Suppressor macrophage (primary cell): ENCODE data around the gene PIK3R1.

Source experiments
- DNase-seq, 4 experiments: peaks; one replicate each; pipeline ENCODE4 v3.0.0-alpha.2; 2020 to 2022
- total RNA-seq, 17 experiments: gene quantifications; one replicate each; lab custom pipeline; 2026; ENCODE audit warnings: mixed read lengths in 6 of 17, inconsistent platforms in 3 of 17; lab: John Stamatoyannopoulos, UW

The PIK3R1 gene
- total RNA-seq, result 15.3 to 168 (median 92.6) reads per million in 17 experiments

DNA sequence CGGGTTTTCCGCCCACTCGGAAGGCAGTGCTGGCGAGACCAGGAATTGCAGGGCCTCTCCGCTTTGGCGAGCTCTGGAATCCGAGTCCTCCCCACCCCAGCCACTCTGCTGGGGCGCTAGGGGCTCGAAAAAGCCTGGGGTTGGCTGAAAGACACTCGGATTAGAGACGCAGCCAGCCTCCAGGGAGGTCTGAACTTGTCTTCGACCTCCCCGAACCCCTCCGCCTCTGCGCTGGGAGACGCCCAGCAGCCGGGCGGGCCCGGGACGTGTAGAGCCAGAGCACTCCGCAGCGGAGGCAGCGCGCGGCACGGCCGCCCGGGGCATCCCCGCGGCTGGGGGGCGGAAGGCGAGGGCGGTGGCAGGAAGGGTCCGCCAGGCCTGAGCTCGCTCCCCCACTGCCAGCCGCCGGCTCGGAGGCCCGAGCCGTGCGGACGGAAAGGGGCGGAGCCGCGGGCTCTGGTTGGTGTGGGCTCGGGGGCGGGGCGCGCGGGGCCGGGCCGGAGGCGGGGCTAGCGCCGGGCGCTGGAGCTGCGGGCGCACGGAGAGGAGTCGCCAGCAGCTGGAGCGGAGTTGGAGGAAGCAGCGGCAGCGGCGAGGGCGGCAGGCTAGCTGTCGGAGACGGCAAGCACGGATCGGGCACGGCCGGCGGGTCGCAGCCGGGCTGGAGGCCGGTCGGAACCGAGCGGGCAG is at the start of gene PIK3R1:
Gene PIK3R1 (plus strand): TSS at position 549 of the 690 bp plus-strand sequence. CDS start 10,920 bp downstream, outside the sequence.
- peak; percentile 97 to 99 (median 98) for DNase-seq

DNA sequence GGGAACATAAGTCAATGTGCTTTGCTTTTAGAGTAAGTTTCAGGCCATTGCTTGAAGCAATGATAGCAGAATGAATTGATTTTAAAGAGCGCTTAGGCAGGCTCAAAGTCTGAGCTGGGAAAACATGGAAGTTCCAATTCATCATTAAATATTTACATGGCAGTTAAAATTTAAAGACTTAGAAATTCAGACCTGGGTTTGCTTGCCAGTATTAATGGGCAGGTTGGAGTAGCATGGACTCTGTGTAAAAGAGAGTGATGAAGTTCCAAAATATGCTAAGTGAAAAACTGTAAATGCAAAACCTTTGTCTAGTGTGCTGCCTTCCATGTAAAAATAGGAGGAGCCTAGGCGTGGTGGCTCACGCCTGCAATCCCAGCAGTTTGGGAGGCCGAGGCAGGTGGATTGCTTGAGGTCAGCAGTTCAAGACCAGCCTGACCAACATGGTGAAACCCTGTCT is 48.3 kb upstream of the PIK3R1 start:
- DNase-seq, result no peak

DNA sequence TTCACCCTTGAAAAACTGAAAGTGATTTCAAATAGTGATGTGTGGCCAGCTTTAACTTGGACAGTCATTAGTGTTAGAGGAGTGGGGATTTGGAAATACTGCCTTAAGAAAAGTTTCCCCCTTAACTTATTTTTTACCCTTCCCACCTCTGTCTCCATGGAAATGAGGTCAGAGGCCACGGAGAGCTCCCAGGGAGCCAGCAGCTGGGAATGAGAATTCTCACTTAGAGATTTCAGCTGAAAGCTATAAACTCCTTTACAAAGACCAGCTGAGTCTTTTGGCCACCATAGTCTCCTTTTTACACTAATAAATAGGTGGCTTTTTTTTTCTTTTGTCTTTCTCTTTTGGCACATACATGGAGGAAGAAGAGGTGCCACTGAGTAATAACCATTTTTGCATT is 45.7 kb upstream of the PIK3R1 start:
- no peak for DNase-seq

DNA sequence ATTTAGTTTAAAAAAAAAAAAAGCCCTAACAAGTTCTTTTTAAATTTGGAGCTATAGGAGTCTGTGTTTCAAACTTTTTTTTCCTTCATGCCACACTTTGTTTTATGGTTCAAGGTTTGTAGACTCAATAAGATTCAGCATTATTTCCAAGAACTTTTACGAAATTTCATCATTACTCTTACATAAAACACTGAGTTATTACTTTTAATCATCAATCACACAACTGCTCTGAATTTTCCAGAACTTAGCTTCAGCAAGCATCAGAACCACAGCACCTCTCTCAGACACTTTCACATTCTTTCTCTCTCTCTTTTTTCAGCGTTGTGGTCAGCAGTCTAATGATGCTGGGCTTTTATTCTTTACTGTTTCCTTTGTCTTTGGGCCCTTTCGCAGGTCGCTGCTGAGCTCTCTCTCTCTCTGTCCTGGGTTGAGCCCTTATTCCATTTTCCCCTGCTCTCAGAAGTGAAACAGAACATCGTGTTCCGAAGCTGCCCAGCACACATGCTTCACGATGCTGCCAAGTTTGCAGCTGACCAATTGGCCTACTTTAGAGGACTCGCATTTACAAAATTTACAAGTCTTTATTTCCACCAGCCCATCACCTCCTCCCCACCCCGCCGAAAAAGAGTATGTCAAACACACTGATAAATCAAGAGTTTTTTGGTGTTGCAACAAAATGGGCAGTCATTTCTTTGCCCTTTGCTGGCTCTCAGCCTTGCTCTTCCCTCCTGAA is 44.6 kb upstream of the PIK3R1 start:
- no peak for DNase-seq

DNA sequence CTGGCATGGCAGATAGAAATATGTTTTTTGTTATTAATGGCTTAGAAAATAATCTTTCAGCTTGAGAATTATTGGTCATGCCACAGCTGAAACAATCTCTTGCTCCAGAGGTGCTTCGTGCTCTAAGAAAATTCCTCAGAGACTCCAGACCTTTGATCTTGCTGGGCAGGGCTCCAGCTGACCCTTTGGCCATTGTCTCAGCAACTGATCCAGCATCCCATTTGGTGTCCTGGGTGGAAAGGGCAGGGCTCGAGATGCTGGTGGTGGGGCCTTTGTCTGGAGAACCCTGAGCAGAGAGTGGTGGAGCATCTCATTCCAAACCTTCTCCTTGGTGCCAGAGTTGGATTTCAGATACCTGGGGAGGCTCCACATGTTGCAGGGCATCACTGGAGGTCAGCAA is 43.2 kb upstream of the PIK3R1 start:
- DNase-seq, result no peak

DNA sequence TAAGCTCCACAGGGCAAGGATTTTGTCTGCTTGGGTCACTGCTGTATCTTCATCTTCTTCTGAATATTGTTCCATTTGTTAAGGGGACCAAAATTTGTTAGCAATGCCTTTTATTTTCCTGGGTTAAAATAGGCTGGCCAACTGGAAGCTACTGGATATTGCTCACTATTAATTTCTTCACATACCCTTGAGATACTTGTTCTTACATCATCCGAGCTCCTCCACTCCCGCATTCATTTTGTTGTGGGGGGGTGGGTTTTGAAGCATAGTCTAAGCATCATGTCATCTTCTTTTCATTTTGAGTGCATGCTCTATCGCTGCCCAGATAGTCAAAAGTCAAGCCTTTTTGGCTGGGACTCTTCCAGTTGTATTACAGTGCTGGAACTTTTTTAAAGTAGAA is 42.5 kb upstream of the PIK3R1 start:
- no peak for DNase-seq

DNA sequence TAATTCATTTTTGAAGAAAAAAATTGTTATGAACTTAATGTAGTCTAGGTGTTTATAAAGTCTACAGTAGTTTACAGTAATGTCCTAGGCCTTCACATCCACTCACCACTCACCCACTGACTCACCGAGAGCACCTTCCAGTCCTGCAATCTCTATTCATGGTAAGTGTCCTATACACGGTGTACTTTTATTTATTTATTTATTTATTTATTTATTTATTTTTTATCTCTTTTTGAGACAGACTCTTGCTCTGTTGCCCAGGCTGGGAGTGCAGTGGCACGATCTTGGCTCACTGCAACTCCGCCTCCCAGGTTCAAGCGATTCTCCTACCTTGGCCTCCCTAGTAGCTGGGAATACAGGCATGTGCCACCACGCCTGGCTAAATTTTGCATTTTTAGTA is 39.3 kb upstream of the PIK3R1 start:
- DNase-seq, result no peak

DNA sequence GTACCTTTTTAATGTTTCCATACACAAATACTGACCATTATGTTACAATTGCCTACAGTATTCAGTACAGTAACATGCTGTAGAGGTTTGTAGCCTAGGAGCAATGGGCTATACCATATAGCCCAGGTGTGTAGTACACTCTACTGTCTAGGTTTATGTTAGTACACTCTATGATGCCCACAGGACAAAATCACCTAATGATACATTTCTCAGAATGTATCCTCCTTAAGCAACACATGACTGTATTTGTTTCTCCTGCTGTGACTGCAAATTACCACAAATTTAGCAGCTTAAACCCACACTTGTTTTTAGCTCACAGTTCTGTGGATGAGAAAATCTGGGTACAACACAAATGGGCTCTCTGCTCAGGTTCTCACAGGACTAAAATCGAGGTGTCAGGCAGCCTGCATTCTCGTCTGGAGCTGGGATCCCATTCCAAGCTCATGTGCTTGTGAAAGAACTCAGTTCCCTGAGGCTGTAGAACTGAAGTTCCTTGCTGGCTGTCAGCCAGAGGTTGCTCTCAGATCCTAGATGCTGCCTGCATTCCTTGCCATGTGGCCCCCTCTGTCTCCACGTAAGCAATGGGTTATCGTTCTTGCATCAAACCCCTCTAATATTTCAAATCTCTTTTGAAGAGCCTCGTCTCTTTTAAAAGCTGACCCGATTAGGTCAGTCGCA is 38.6 kb upstream of the PIK3R1 start:
- no peak for DNase-seq

DNA sequence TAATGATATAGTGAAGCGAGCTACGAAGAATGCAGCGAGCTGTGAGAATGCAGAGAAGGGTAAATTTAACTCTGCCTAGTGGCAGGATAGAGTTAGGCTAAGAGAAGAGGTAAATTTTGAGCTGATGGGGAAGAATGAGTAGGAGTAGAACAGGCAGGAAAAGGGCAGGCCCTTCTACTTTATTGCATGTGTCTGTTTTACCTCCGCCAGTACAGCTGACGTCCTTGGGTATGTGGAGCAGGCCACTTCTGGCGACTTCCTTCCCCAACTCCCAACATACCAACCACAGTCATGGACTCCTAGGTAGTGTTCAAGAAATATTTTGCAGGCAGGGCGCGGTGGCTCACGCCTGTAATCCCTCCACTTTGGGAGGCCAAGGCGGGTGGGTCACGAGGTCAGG is 37.9 kb upstream of the PIK3R1 start:
- DNase-seq, result no peak

DNA sequence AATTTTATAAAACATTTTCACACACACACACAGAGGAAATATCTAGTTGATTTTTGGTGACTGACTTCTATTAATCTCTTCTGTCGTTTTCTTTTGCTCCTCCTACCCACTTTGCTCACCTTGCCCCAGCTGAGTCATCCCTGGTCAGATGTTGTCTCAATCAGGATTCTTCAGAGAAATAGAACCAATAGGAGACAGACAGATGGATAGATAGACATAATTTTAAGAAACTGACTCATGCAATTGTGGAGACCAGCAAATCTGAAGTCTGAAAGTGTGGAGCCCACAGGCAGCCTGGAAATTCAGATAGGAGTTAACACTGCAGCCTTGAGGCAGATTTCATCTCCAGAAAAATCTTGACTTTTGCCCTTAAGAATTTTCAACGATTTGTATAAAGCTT is 37.0 kb upstream of the PIK3R1 start:
- no peak for DNase-seq

DNA sequence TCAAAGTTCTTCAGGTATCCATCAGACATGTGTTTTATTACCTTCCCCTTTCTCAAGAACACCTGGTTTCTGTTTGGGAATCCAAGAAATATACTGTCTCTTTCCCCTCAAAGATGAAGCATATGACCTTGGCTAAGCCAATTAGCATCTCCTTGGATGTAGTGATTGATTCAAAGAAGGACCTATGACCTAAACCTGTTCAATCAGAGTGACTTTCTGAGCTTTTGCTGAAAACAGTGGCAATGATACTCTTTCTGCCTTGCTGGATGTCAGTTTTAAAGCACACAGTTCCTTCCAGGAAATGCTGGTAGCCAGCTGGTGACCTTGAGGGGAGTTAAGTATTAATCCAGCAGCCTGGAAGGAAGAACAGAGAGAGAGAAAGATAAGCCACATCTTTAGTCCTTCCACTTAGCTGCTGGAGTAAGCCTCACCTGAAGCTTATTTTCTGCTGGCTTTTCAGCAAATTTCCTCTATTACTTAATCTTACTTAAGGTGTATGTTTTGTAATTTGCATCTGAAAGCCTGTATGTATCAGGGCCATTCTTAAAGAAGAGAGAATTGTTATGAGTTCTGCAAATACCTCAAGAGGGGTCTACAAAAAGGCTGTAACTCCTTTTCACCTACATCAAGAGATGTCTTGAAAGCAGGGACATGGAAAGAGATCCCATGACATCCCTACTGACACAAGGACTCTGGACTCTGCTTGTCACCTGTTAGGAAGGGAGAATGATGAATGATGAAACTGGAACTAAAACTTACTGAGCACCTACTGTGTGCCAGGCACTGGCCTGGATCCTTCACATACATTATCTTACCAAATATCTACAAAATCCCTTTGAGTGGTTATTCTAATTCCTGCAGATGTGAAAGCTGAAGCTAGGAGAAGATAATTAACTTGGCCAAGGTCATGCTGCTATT is 35.2 kb upstream of the PIK3R1 start:
- DNase-seq, result no peak

DNA sequence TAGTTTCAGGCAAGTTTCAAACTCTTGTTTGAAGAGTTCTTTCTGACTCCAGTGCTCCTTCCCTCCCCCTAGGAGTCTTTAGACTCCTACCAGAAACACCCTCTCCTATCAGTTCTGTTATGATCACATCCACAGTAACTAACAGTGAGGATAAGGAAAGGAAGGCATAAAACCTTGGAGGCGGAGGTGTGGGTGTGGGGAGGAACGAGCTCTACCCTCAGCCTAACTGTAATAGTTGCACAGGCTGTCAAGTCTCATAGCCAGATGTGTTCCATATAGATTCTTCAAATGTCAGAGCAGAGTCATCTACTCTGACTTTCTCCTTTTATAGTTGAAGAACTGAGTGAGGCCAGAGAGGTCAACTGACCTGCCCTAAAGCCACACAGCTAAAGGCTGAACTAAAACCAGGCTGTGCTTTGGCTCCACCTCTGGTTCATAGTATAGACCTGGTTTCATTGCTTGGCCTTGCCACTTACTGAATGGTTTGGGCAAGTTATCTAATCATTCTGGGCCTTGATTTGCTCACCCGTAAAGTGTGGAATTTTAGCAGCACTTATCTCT is 34.4 kb upstream of the PIK3R1 start:
- DNase-seq, result peak in 3 of 4 experiments; percentile 13 to 17 (median 15)

DNA sequence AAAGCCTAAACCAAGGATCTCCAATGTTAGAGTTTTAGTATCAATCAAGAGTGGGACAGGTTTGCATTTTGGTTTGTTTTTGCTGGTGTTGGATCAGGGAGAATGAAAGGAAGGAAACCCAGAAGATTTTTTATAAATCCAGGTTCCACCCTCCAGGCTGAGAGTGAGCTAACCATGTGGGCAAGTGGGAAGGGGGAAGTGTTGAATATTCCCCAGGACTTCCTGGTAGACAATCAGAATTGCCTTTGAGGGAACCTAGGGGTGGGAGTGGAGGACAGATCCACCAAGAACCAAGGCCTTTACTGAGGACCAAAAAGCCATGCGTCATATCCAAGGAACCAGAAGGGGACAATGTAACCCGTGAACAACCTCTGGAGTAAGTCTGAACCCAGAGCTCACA is 33.5 kb upstream of the PIK3R1 start:
- peak; percentile 34 to 59 (median 55) for DNase-seq

DNA sequence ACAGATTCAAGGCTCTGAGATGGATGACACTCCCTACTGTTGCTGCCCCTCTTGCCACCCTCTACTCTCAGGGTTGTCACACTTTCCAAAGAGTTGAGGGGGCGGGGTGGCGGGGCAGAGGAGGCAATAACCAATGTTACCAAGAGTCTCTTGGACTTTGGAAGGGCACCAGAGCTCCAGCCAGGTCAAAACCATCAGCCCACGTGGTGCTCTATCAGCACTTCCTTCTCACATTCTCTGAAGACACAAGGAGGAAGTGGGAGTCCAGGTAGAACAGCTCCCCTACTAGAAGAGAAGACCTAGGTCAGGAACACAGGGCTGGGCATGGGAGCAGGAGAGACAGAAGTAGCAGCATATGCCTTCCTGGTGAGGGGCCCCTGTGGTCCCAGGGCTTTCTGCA is 33.0 kb upstream of the PIK3R1 start:
- DNase-seq, result no peak

DNA sequence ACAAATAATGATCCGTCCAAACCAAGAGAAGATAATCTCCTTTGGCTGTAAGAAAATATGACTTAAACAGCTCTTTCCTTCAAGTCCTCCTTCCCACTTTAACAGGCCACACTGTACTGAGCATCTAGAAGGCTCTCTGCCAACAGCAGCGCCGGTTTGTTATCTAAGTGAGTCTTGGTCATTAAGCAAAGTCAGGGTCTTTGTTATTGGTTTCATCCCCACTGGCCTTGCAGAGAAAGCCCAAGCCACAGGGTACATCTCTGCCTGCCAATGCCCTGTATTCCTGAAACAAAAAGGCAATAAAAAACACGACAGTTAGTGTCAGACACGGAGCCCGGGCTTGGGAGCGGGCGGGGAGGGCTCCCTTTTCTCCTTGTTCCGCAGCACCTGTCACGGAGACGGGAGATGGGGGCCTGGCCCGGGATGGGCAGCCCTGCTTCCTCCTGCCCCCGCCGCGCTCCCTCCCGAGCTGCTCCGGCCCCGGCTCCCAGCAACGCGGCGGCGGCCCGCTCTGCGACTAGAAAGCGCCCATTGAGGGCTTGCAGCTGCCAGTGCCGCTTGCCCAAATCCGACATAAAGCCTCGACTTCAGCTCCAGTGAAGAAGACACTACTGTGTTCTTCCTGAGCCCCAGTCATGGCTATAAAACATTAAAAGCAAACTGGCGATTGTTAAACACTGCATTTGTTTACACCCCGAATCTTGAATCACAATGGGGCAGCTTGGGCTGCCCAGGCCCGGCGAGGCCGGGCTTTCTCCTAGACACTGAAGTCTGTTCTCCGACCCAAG is 28.1 kb upstream of the PIK3R1 start:
- DNase-seq, result no peak

DNA sequence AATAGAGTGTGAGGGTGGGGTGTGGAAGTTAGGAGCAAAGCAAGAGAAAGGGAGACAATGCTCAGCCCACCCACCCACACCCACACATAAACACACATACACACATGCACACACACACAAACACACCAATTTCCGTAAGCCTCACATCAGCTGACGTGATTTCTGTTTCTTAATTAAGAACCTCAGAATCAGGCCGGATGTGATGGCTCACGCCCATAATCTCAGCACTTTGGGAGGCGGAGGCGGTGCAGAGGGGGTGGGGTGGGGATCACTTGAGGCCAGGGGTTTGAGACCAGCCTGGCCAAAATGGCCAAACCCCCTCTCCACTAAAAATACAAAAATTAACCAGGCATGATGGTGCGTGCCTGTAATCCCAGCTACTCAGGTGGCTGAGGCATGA is 26.4 kb upstream of the PIK3R1 start:
- no peak for DNase-seq

DNA sequence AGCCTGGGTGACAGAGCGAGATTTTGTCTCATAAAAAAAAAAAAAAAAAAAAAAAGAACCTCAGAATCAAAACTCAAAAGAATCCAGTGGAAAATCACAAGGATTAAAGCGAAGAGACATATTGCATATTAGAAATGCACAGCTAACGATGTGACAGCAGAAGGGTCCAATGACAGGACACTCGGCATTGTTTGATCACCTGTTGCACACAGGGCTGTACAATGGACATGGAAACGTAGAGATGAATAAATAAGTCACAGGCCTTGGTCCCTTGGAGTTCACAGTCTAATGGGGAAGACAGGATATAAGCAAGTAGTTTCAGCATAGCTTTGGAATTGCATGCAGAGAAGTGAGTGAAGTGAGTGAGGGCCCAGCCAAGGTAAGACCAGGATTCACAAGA is 25.9 kb upstream of the PIK3R1 start:
- DNase-seq, result no peak

DNA sequence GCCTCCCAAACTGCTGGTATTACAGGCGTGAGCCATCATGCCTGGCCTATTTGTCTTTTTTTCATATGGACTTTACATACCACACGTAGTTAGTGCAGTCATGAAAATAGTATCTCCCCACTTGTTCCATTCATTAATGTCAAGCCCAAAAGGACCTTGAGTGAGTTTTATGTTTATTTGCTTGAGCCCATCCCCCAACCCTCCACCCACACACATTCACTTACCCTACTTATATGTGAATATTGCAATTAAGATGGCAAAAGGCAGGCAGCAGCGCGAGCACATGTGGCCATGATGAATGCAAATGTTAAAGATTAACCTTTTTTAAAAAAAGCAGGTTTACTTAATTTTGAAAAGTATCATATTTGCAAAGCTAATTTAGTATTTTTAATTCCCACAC is 24.9 kb upstream of the PIK3R1 start:
- no peak for DNase-seq

DNA sequence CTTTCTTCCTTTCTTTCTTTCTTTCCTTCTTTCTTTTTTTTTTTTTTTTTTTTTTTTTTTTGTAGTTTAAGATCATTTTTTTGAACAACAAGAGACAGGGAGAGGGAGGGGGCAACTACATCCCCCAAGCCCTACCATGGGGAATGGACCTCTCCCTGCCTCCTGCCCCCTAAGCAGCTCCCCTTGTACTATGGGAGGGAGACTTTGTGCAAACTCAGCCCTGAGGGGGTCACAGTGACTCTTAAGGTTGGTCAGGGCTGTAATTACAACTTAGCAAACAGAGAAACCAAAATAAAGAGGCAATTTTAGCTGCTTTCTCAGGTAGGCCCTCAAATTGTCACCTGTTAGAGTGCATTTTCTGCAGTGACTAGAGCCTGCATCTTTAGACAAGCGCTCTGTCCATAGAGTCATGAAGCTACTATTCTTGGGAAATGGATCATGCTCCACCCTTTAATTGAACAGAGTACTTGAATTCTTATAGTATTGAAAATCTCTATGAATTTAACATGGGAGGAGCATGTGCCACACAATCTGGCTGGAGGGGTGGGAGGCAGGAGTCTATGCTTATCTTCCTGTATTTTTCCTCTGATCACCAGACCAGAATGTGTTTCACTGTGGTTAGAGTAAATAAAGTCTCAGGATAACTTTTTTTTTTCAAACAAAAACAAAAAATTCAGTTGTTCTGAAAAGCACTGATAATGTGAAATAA is 24.3 kb upstream of the PIK3R1 start:
- DNase-seq, result peak in 2 of 4 experiments; percentile 19 to 27

DNA sequence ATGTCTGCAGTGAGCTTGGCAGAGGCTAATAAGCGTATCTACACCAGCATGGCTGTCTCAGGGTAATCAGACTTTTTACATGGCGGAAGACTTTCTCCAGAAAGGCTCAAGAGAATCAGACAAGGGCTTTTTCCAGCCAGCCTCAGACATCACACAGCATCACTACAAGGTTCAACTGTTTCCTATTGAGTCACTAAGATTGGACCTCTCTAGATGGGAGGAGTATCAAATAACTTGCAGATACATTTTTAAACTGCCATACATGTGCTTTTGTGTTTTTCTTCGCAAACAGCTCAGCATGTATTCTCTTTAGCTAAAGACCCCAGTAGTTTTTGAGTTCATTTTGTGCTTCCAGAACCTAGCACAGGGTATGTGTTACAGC is 22.9 kb upstream of the PIK3R1 start:
- DNase-seq, result no peak
